ENCODE results near the gene DAGLA.

GRCh38 chr11:61702701-61703312 lies 22.6 kb downstream of the DAGLA start:
- TF ChIP-seq CTCF (IDR thresholded peaks at IDR 0.05; ENCODE audit: low read length) (no peak), EZH2 (IDR thresholded peaks at IDR 0.05; ENCODE audit: borderline replicate concordance, low read length) (no peak)

Data from OCI-LY1 (cell line).